ENCODE data around the gene GMPPA. TPM values are rescaled to one million over a fixed set of nuclear protein-coding genes. Genes with fewer than 3 reads are reported as not detected.

Gene GMPPA
- total and polyA plus RNA-seq, 9 of the 15 experiments (the other 6 are each of a cell fraction or from before 2014, with no cell fraction given) = 7.0 to 101 (median 66.7) TPM

DNA sequence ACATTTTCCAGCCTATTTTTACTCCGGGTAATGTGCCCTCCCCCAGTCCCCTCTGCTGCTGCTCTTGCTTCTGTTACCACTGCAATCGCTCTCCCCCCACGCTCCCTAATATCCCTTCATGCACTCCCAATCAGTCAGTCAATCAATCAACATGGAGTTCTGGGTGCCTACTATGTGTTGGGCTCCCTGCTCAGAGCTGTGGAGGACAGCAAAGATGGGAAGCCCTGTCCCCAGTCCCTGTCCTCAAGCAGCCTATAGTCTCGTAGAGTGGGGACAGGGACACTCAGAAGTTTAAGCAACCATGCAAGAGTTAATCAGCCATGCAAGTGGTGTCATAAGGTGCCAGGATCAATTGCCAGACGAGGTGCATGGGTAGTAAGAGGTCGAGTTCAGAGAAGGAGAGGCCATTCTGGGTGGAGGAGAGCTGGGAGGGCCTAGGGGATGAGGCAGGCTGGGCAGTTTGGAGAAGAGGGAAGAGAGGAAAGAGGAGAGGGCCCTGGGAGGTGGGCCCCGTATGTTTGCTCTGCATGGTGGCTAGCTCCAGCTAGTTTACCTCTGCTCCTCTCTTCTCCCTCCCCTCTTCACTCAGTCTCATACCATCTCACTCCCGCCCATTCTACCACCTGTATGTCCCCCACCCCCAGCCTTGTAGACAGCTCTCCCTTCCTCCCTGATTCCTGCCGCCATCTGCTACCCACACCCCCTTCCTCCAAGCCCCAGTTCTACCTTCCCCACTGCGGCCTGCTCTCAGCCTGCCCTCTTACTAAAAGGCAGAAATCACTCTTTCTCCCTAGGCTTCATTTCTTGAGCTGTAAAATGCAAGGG lies 19.5 kb downstream of the GMPPA start (continued):
- TF ChIP-seq, protein P1, sequence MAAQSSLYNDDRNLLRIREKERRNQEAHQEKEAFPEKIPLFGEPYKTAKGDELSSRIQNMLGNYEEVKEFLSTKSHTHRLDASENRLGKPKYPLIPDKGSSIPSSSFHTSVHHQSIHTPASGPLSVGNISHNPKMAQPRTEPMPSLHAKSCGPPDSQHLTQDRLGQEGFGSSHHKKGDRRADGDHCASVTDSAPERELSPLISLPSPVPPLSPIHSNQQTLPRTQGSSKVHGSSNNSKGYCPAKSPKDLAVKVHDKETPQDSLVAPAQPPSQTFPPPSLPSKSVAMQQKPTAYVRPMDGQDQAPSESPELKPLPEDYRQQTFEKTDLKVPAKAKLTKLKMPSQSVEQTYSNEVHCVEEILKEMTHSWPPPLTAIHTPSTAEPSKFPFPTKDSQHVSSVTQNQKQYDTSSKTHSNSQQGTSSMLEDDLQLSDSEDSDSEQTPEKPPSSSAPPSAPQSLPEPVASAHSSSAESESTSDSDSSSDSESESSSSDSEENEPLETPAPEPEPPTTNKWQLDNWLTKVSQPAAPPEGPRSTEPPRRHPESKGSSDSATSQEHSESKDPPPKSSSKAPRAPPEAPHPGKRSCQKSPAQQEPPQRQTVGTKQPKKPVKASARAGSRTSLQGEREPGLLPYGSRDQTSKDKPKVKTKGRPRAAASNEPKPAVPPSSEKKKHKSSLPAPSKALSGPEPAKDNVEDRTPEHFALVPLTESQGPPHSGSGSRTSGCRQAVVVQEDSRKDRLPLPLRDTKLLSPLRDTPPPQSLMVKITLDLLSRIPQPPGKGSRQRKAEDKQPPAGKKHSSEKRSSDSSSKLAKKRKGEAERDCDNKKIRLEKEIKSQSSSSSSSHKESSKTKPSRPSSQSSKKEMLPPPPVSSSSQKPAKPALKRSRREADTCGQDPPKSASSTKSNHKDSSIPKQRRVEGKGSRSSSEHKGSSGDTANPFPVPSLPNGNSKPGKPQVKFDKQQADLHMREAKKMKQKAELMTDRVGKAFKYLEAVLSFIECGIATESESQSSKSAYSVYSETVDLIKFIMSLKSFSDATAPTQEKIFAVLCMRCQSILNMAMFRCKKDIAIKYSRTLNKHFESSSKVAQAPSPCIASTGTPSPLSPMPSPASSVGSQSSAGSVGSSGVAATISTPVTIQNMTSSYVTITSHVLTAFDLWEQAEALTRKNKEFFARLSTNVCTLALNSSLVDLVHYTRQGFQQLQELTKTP (IDR thresholded peaks at IDR 0.05; ENCODE audit: low read depth in 1 of 2, partially characterized antibody in 2 of 2) = no peak
- TF ChIP-seq U2AF2 (optimal IDR thresholded peaks at IDR 0.05; ENCODE audit: low read depth, low read length) (no peak), MAFF (IDR thresholded peaks at IDR 0.05; ENCODE audit: low read length) (no peak)
- TF ChIP-seq, protein P2, sequence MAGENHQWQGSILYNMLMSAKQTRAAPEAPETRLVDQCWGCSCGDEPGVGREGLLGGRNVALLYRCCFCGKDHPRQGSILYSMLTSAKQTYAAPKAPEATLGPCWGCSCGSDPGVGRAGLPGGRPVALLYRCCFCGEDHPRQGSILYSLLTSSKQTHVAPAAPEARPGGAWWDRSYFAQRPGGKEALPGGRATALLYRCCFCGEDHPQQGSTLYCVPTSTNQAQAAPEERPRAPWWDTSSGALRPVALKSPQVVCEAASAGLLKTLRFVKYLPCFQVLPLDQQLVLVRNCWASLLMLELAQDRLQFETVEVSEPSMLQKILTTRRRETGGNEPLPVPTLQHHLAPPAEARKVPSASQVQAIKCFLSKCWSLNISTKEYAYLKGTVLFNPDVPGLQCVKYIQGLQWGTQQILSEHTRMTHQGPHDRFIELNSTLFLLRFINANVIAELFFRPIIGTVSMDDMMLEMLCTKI (IDR thresholded peaks at IDR 0.05; ENCODE audit: partially characterized antibody) = no peak

Measured in K562 (cell line).